Sigmoid colon (tissue), 4 donors: ENCODE measurements around the gene DIAPH1.

Source experiments
- CTCF ChIP-seq, 4 experiments: fragments of 450-650 bp in 3 of 4; fragments of 200-600 bp in 1 of 4; IDR thresholded peaks; one replicate each; pipeline ENCODE4 v1.5.1; 2016 to 2019; ENCODE audit warnings: antibody characterized with exemption in 4 of 4, mild to moderate bottlenecking in 3 of 4, moderate library complexity in 2 of 4
- POLR2AphosphoS5 ChIP-seq, 4 donors: sonication (generic); formaldehyde crosslinking; IDR thresholded peaks; one replicate each; pipeline ENCODE4 v1.6.1; 2017; ENCODE audit warnings: antibody characterized with exemption in 4 of 4

- TF ChIP-seq POLR2AphosphoS5 (IDR thresholded peaks at IDR 0.05) (no peak), CTCF (IDR thresholded peaks at IDR 0.05) (no peak)
Observed at GRCh38 chr5:141638771-141639170, 20.0 kb upstream of the DIAPH1 start.
